Ecto neural progenitor cell (in vitro differentiated cells): ENCODE data around the gene CEBPZOS.

ENCODE experiments used
- DNase-seq: peaks from one replicate; pipeline ENCODE4 v3.0.0-alpha.2; 2018; ENCODE audit warnings: low spot score

Gene CEBPZOS

GRCh38 chr2:37196320-37197195, at the start of gene CEBPZOS:
CEBPZOS (plus strand) TSS chr2:37196496; CDS start chr2:37199705, 3,209 bp downstream.
- peak; percentile 78 for DNase-seq

- no peak for DNase-seq
Observed at GRCh38 chr2:37148325-37148724, 48.0 kb upstream of the CEBPZOS start.

DNA sequence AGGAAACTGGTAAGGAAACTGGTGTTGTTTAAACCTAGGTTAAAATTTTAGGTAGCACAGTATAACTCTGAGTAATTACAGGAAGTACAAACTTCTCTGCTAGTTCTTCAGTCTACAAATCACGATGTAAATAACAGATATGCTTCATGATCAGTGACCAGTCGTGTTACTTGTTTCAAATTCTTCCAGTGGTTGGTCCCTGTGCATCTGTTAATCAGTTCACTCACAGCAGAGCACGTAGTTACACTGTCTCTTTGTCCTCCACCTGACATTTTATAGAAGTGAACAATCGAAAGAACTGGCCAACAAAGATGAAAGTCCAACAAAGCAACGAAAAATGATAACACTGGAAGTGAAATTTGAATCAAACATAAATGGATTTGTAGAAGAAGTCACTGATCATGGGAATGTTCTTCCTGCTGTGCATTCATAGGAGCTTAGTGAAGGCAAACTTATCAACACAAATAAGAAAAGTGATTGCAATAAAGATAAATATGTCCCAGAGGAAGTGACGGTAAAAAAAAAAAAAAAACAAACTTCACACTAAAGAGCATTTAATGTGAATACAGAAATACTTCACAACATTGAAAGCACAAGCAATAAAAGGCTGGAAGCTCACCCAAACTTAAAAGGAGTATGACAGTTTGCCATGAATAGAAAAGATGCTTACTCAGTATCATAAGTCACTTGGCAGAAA, 46.5 kb upstream of the CEBPZOS start:
- no peak for DNase-seq

DNA sequence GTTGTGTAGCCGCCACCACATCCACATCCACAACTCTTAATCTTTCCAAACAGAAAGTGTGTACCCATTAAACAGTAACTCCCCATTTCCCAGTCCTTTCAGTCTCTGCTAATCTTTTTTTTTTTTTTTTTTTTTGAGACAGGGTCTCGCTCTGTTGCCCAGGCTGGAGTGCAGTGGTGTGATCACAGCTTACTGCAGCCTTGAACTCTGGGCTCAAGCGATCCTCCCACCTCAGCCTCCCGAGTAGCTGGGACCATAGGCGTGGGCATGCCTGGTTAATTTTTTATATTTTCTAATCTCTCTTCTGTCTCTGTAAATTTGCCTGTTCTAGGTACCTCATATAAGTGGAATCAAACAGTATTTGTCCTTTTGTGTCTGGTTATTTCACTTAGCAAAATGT, 43.1 kb upstream of the CEBPZOS start:
- DNase-seq: no peak

DNA sequence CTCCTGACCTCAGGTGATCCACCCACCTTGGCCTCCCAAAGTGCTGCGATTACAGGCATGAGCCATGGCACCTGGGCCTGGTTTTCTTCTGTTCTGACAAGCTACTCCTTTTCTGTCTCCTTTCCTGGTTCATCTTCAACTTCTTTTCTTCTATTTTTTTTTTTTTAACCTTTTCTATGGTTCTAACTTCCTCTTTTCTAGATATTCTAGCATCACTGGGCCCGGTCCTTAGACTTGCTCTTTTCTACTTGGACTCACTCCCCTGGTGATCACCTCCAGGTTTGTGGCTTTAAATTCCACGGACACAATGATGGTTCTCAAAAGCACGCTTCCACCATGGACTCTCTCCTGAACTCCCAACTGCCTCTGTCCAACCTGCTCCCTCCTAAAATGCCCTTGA, 41.5 kb upstream of the CEBPZOS start:
- DNase-seq: no peak

GRCh38 chr2:37156071-37156856, 40.0 kb upstream of the CEBPZOS start:
- no peak for DNase-seq

DNA sequence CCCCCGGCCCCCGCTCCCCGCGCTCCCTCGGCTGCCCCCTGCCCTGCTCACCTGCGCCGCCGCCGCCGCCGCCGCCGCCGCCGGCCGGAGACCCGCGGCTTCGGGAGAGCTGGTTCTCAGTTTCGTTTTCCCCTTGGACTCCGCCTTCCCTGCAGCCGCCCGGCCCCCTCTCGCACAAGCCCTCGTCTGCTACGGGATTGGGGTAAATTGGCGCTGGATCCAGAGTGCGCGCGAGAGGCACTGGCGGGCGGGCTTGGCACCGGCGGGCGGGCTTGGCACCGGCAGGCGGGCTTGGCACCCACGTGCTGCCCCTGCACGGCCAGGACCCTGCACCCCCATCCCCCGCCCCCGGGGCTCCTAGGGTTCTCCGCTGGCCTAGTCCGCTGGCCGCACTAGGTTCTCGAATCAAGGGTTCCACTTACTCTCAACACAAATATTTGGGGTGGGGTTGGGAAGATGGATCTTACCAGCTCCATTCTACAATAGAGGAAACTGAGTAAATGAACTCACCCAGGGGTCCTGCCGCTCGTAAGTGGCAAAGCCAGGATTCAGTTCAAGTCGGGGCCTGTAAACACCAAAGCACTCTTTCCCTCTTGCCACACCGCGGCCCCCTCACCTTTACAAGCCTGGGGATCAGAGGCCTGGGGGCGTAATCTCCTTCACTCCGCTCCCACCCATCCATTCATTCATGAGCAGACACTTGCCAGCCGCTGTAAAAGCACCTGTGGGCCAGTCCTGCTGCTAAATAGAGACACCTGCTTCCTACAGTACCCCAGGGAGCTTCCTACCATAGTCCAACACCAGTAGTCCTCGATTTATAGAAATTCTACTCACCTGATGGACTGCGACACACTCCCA, 39.2 kb upstream of the CEBPZOS start, which contains the start of gene EIF2AK2:
EIF2AK2 (minus strand) TSS at position 124 of the 858 bp plus-strand sequence. CDS start 9,174 bp downstream, outside the sequence.
- DNase-seq: peak; percentile 88

DNA sequence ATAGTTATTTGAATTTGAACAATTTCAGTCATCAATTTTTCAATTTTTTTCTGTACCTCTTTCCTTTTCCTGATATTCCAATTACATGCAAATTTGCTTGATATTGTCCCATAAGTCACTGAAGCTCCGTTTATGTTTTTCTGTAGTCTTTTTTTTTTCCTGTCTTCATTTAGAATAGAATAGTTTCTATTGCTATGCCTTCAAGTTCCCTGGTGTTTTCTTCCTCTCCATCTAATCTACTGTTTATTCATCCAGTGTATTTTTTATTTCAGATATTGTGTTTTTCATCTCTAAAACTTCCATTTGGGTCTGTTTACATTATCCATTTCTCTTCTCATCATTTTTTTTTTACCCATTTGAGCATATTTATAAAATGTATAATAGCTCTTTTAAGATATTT, 31.5 kb upstream of the CEBPZOS start:
- no peak for DNase-seq

DNA sequence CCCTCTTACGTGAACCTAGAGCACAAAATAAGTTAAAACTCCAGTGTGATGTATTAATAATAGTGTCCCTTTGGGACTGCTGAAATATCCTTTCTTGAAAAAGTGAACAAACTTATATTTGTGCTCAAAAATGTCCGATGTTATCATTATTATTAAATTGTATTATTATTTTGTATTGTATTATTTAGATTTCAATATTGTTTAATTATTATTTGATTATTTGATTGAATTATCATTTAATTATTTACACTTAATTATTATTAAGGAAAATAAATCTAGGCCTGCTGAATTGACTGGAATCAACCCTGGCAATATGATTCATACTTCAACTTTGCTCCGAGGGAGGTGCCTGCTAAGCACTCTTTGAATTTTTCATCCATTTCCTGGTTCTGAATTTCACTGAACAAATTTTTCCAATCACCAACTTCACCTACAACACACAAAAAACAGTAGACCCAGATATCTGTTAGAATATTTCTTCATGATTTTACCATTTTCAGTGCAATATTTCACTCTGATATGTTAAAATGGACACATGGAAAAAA, 28.6 kb upstream of the CEBPZOS start:
- DNase-seq: no peak

DNA sequence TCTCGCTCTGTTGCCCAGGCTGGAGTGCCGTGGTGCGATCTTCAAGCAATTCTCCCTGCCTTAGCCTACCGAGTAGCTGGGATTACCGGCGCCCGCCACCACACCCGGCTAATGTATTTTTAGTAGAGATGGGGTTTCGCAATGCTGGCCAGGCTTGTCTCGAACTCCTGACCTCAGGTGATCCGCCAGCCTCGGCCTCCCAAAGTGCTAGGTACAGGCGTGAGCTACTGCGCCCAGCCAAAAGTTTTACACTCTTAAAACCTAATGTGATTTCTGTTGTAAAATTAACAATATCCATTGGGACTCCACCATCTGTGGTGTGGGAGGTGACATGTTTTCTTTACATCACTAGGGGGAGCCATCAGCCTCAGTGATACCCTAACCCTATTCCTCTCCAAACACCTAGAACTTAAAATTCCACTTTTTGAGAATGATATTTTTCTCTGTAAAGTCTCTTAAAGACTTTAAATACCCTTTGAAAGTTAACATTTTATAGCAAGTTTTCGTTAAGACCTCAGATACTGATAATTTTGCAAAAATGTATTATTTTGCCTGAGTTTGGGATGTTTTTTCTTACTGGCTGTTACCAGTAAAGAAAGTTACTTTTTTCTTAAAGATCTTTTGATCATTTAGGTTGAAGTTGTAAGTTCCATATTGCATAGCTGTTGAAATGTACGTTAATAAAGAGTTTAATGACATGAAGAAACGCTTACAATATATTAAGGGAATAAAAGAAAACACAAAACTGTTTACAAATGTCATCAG, 27.9 kb upstream of the CEBPZOS start:
- no peak for DNase-seq

GRCh38 chr2:37171624-37171950, 24.7 kb upstream of the CEBPZOS start:
- DNase-seq: no peak

DNA sequence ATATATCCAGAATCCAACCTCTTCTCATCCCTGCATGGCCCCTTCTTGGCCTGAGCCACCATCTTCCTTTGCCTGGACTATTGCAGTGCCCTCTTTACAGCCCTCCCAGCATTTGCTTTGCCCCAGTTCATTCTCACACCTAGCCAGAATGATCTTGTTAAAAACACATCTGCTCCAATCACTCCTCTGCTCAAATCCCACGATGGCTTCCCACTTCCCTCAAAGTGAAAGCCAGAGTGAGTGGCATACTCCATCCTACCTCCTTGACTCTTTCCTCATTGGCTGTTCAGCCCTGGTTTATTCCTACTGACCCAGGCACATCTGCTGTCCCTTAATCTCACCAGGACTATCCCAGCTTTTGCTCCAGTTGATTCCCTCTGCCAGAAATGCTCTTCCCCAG, 22.6 kb upstream of the CEBPZOS start:
- no peak for DNase-seq

GRCh38 chr2:37180006-37180639, 16.2 kb upstream of the CEBPZOS start:
- DNase-seq: no peak

- no peak for DNase-seq
Observed at GRCh38 chr2:37180640-37181039, 15.7 kb upstream of the CEBPZOS start.

GRCh38 chr2:37181726-37182684, 14.3 kb upstream of the CEBPZOS start:
- DNase-seq: no peak

DNA sequence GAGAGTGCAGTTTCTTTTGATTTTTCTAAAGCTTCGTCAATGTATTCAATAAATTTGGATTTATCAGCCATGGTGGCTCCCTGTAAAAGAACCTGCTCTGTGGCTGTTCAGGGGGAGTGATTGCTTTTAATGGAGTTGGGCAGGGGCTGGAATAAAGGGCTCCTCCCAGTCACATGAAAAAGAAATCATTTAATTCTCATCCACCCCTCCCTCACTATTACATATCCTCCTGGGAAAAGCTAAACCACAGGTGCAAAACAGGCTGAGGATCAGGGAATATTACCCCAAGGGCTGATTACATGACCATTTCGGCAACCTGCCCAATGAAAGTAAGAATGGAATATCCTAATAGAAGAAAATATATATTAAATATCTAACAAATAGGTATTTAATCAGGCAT, 7.7 kb upstream of the CEBPZOS start, which contains the start of gene SULT6B1:
SULT6B1 (minus strand) TSS at position 101 of the 400 bp plus-strand sequence; CDS start at position 71, 30 bp downstream.
- DNase-seq: no peak

GRCh38 chr2:37189452-37190153, 6.7 kb upstream of the CEBPZOS start:
- no peak for DNase-seq

DNA sequence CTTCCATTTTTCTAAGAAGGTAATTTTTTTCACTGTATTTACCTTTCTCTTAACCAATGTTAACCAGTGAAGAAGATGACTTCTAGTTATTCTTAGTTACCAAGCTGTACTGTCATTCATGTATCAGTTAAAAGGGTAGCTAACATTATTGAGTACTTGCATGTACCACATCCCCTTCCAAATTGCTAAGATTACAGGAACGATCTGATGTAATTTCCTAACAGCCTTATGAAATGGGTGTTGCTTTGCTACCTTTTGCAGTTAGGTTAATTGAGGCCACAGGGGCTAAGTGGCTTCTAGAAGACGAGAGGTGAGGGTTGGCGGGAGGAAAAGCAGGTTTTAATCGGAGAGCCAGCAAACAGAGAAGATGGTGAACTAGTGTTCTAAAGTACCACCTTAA, 6.0 kb upstream of the CEBPZOS start:
- no peak for DNase-seq
